Effector CD4-positive, alpha-beta T cell (primary cell): ENCODE results near the gene STK24.
"Not testable (repeated sequence)": the region's sequence is repeated elsewhere in the genome, so short reads cannot be mapped to it uniquely, and the experiment has no call there.

ENCODE experiments used
- DNase-seq: peaks from one replicate; pipeline ENCODE4 v3.0.0-alpha.2; 2020

The STK24 gene

GRCh38 chr13:98581971-98582702 is 5.2 kb upstream of the STK24 start:
- DNase-seq: no peak

GRCh38 chr13:98581381-98581780 is 4.5 kb upstream of the STK24 start:
- no peak for DNase-seq

GRCh38 chr13:98580420-98580819 is 3.5 kb upstream of the STK24 start:
- no peak for DNase-seq

GRCh38 chr13:98577836-98578285 is 954 bp upstream of the STK24 start:
- no peak for DNase-seq

GRCh38 chr13:98576200-98576945 is 534 bp downstream of the STK24 start:
- peak; percentile 28 for DNase-seq

- DNase-seq: no peak
These were observed 1.1 kb downstream of the STK24 start for GRCh38 chr13:98575904-98576199.

- DNase-seq: no peak
These were observed 1.7 kb downstream of the STK24 start for GRCh38 chr13:98575009-98575903.

- DNase-seq: no peak
These were observed 4.8 kb downstream of the STK24 start for GRCh38 chr13:98571955-98572662.

GRCh38 chr13:98570929-98571372 is 6.0 kb downstream of the STK24 start:
- DNase-seq: peak; percentile 24

GRCh38 chr13:98569494-98570367 is 7.2 kb downstream of the STK24 start:
- DNase-seq: not testable (repeated sequence)

- DNase-seq: no peak
These were observed 8.0 kb downstream of the STK24 start for GRCh38 chr13:98568918-98569317.

- no peak for DNase-seq
These were observed 9.8 kb downstream of the STK24 start for GRCh38 chr13:98567140-98567539.

- no peak for DNase-seq
These were observed 11.0 kb downstream of the STK24 start for GRCh38 chr13:98565726-98566565.

- DNase-seq: no peak
These were observed 12.7 kb downstream of the STK24 start for GRCh38 chr13:98564204-98564603.

GRCh38 chr13:98563071-98563470 is 13.8 kb downstream of the STK24 start:
- peak; percentile 45 for DNase-seq

- no peak for DNase-seq
These were observed 17.7 kb downstream of the STK24 start for GRCh38 chr13:98559169-98559568.

- no peak for DNase-seq
These were observed 18.7 kb downstream of the STK24 start for GRCh38 chr13:98557937-98558792.

- peak; percentile 31 for DNase-seq
These were observed 19.8 kb downstream of the STK24 start for GRCh38 chr13:98556968-98557631.
